Ovary (tissue), 9 donors: Measurements from ENCODE around the gene ABCA2. TPM values are rescaled to one million over a fixed set of nuclear protein-coding genes. Genes with fewer than 3 reads are reported as not detected.

Experiments used
- DNase-seq, 5 donors: peaks; one replicate each; pipeline ENCODE4 v3.0.0-alpha.2; 2019 to 2020
- H3K27ac ChIP-seq, 2 donors: fragments of 200-600 bp; one replicate each; pipeline versions ENCODE4 v1.5.1 to v1.8.0; 2019 to 2022
- H3K27me3 ChIP-seq: fragments of 200-600 bp; one replicate; pipeline ENCODE4 v1.8.0; 2022
- H3K36me3 ChIP-seq: fragments of 200-600 bp; sonication (generic); one replicate; pipeline ENCODE4 v1.5.1; 2019
- H3K4me1 ChIP-seq: one replicate; pipeline ENCODE4 v1.8.1; 2013; ENCODE audit warnings: mild to moderate bottlenecking, moderate library complexity; ENCODE audit not compliant: insufficient read depth
- H3K4me3 ChIP-seq: fragments of 200-600 bp; sonication (generic); one replicate; pipeline ENCODE4 v1.5.1; 2017
- H3K9me3 ChIP-seq, 2 donors: fragments of 200-600 bp in 1 of 2; sonication (generic) in 1 of 2; one replicate each; pipeline versions ENCODE4 v1.5.1 to v1.8.1; 2013 to 2019; ENCODE audit warnings: mild to moderate bottlenecking in 1 of 2, moderate library complexity in 1 of 2
- EP300 ChIP-seq: sonication (generic); formaldehyde crosslinking; IDR thresholded peaks from one replicate; pipeline ENCODE4 v1.6.1; 2017; ENCODE audit warnings: antibody characterized with exemption
- POLR2A ChIP-seq: fragments of 450-650 bp; IDR thresholded peaks from one replicate; pipeline ENCODE4 v1.6.1; 2017; ENCODE audit warnings: antibody characterized with exemption, mild to moderate bottlenecking, moderate library complexity
- WGBS, 3 donors: extraction: QIAGEN DNeasy Blood & Tissue Kit in 1 of 3; methylation state at CpG; one replicate each; pipeline versions ENCODE4 v1.1.5 to v1.1.7; 2013 to 2017; 5-methylcytosine and 5-hydroxymethylcytosine counted together
- intact Hi-C, 4 donors: fragments of 100-400 bp; cut with DNase I; formaldehyde crosslinking; loops; one replicate each; pipeline versions ENCODE4 v1.11.0 to v1.15.1; 2022 to 2023
- polyA plus RNA-seq, 2 donors: library from polyadenylated mRNA; stranded (reverse); fragments of 200-250 nt in 1 of 2; fragments of 350-450 nt in 1 of 2; fragmentation: Illumina TruSeq in 1 of 2; extraction: RNeasy Lipid Tissue Mini Kit (QIAGEN cat#74804) in 1 of 2; gene quantifications; one replicate each; pipeline ENCODE4 v1.2.3, GENCODE V29; 2013 to 2014
- total RNA-seq, 7 donors: library from RNA; depleted of rRNA in 2 of 7; stranded (reverse); fragments of >200 nt in 2 of 7; fragmentation: NEBNext Ultra II Directional in 3 of 7; extraction: Animal tissue kit (Norgen Biotek cat#: 25700) in 3 of 7; gene quantifications; one replicate each; pipeline versions ENCODE4 v1.1.0 to v1.2.4, GENCODE V29; 2016 to 2023
- TF ChIP-seq, protein P1 (sequence below), 3 donors: fragments of 450-650 bp in 2 of 3; fragments of 200-600 bp in 1 of 3; IDR thresholded peaks; one replicate each; pipeline versions ENCODE4 v1.5.1 to v1.8.0; 2016 to 2022; ENCODE audit warnings: antibody characterized with exemption in 3 of 3, mild to moderate bottlenecking in 1 of 3
- donor health status: DM: no; HTN: no; CAD: no; lungs with moderate emphysema.
- donor health status: DM: no; HTN: no; CAD: no.
- donor health status: Bipolar disorder and iron deficiency.
- donor health status: DM: yes; HTN: yes; CAD: no.
- donor health status: DM: no; HTN: no; CAD: no.
- donor health status: DM: yes; HTN: yes; CAD: no.

ABCA2 gene
- total and polyA plus RNA-seq, 9 donors = 2.0 to 26.9 (median 12.3) TPM

- H3K36me3 ChIP-seq = no peaks in the 10 kb centered on the region
- no peak overlapping the region for H3K27ac ChIP-seq
- no peaks in the 10 kb centered on the region for H3K27me3 ChIP-seq
- intact Hi-C loops = loop anchor here in 1 of 4 donors (5.0 kb wide), 1 partner anchor 42 kb away; no protein-coding TSS in a partner anchor
- no peaks in the 10 kb centered on the region for H3K9me3 ChIP-seq
- H3K4me3 ChIP-seq = no peak overlapping the region
- DNase-seq = no peak
- H3K4me1 ChIP-seq = peaks cover 3% of the 10 kb centered on the region
- WGBS, 3 donors = 84 to 85% (median 84%) methylated on average over 18 to 21 of the region's 21 CpGs
- TF ChIP-seq, protein P1, sequence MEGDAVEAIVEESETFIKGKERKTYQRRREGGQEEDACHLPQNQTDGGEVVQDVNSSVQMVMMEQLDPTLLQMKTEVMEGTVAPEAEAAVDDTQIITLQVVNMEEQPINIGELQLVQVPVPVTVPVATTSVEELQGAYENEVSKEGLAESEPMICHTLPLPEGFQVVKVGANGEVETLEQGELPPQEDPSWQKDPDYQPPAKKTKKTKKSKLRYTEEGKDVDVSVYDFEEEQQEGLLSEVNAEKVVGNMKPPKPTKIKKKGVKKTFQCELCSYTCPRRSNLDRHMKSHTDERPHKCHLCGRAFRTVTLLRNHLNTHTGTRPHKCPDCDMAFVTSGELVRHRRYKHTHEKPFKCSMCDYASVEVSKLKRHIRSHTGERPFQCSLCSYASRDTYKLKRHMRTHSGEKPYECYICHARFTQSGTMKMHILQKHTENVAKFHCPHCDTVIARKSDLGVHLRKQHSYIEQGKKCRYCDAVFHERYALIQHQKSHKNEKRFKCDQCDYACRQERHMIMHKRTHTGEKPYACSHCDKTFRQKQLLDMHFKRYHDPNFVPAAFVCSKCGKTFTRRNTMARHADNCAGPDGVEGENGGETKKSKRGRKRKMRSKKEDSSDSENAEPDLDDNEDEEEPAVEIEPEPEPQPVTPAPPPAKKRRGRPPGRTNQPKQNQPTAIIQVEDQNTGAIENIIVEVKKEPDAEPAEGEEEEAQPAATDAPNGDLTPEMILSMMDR (IDR thresholded peaks at IDR 0.05) = no peak
- no peak for TF ChIP-seq EP300
These were observed 2.5 kb downstream of the ABCA2 start for GRCh38 chr9:137025517-137025966.

- intact Hi-C loops = no loop called here
- peaks cover 2% of the 10 kb centered on the region for H3K4me1 ChIP-seq
- WGBS, 3 donors = 58 to 73% (median 66%) methylated on average over 15 of the region's 15 CpGs
- TF ChIP-seq, protein P1 (IDR thresholded peaks at IDR 0.05) = no peak
- TF ChIP-seq POLR2A (no peak), EP300 (no peak)
- no peaks in the 10 kb centered on the region for H3K36me3 ChIP-seq
- H3K27me3 ChIP-seq = no peaks in the 10 kb centered on the region
- DNase-seq = no peak
- H3K27ac ChIP-seq = no peak overlapping the region
- no peak overlapping the region for H3K4me3 ChIP-seq
- H3K9me3 ChIP-seq = no peaks in the 10 kb centered on the region
These were observed 4.5 kb downstream of the ABCA2 start for GRCh38 chr9:137023583-137023991.

- no peaks in the 10 kb centered on the region for H3K27me3 ChIP-seq
- H3K27ac ChIP-seq = no peak overlapping the region
- H3K4me3 ChIP-seq = no peak overlapping the region
- H3K4me1 ChIP-seq = no peaks in the 10 kb centered on the region
- DNase-seq = no peak
- intact Hi-C loops = no loop called here
- H3K36me3 ChIP-seq = no peaks in the 10 kb centered on the region
- WGBS, 3 donors = 64 to 75% (median 69%) methylated on average over 7 of the region's 7 CpGs
- TF ChIP-seq EP300 (no peak), POLR2A (no peak)
- TF ChIP-seq, protein P1 (IDR thresholded peaks at IDR 0.05) = no peak
- no peaks in the 10 kb centered on the region for H3K9me3 ChIP-seq
These were observed 4.9 kb downstream of the ABCA2 start for GRCh38 chr9:137023157-137023556.

- intact Hi-C loops = no loop called here
- H3K9me3 ChIP-seq = no peaks in the 10 kb centered on the region
- TF ChIP-seq POLR2A (no peak), EP300 (no peak)
- TF ChIP-seq, protein P1 (IDR thresholded peaks at IDR 0.05) = no peak
- no peaks in the 10 kb centered on the region for H3K27me3 ChIP-seq
- WGBS, 3 donors = 91 to 93% (median 93%) methylated on average over 23 of the region's 23 CpGs
- H3K36me3 ChIP-seq = no peaks in the 10 kb centered on the region
- H3K27ac ChIP-seq = no peak overlapping the region
- H3K4me1 ChIP-seq = no peaks in the 10 kb centered on the region
- no peak overlapping the region for H3K4me3 ChIP-seq
- DNase-seq = no peak
These were observed 5.4 kb downstream of the ABCA2 start for GRCh38 chr9:137022662-137023008.
